K562 (cell line): ENCODE measurements around the gene PPTC7. TPM values are rescaled to one million over a fixed set of nuclear protein-coding genes. Genes with fewer than 3 reads are reported as not detected.

Source experiments
- ARID1B ChIP-seq: fragments of 450-650 bp; IDR thresholded peaks from 2 replicates; pipeline ENCODE4 v1.6.1; 2016; ENCODE audit warnings: antibody characterized with exemption, mild to moderate bottlenecking, inconsistent platforms
- BRD9 ChIP-seq: fragments of 450-650 bp; IDR thresholded peaks from 2 replicates; pipeline ENCODE4 v1.6.1; 2018; ENCODE audit warnings: low read depth; ENCODE audit not compliant: partially characterized antibody
- CBFA2T3 ChIP-seq: fragments of 450-650 bp; IDR thresholded peaks from 2 replicates; pipeline ENCODE4 v1.6.1; 2017
- DDX20 ChIP-seq: fragments of 450-650 bp; IDR thresholded peaks from 2 replicates; pipeline ENCODE4 v1.6.1; 2016; ENCODE audit warnings: missing genetic modification characterization, low read depth, mild to moderate bottlenecking, missing compliant biosample characterization, moderate library complexity
- FOXA3 ChIP-seq, 2 experiments: fragments of 450-650 bp in 1 of 2; sonication (generic) in 1 of 2; formaldehyde crosslinking; IDR thresholded peaks in 1 of 2; conservative IDR thresholded peaks in 1 of 2; 2 replicates each; pipeline versions ENCODE4 v1.4.0 to v1.8.0; 2020 to 2022; ENCODE audit warnings: mild to moderate bottlenecking in 2 of 2, missing genetic modification reagents in 1 of 2
- GATAD2A ChIP-seq: fragments of 450-650 bp; IDR thresholded peaks from 2 replicates; pipeline ENCODE4 v1.6.1; 2017
- HIVEP1 ChIP-seq: fragments of 250-450 bp; sonication (Bioruptor Pico); IDR thresholded peaks from 2 replicates; pipeline ENCODE4 v1.4.0; 2020; ENCODE audit warnings: mild to moderate bottlenecking
- KAT7 ChIP-seq: sonication (generic); formaldehyde crosslinking; IDR thresholded peaks from 2 replicates; pipeline ENCODE4 v1.8.0; 2022; ENCODE audit warnings: missing genetic modification reagents, mild to moderate bottlenecking, borderline replicate concordance
- L3MBTL2 ChIP-seq: fragments of 450-650 bp; IDR thresholded peaks from 2 replicates; pipeline ENCODE4 v1.6.1; 2016; ENCODE audit warnings: mild to moderate bottlenecking, moderate library complexity
- MBD1 ChIP-seq: fragments of 250-450 bp; sonication (Bioruptor Pico); IDR thresholded peaks from 2 replicates; pipeline ENCODE4 v1.8.0; 2022; ENCODE audit warnings: inconsistent platforms
- PHF8 ChIP-seq: fragments of 200-600 bp; sonication (generic); IDR thresholded peaks from 2 replicates; pipeline ENCODE4 v1.6.1; 2012; ENCODE audit warnings: mixed run types, mild to moderate bottlenecking, inconsistent platforms, low read length, moderate library complexity, borderline replicate concordance
- PHTF2 ChIP-seq: fragments of 250-450 bp; sonication (Bioruptor Pico); IDR thresholded peaks from 2 replicates; pipeline ENCODE4 v1.5.0; 2021; ENCODE audit warnings: mild to moderate bottlenecking
- POLR2AphosphoS5 ChIP-seq: IDR thresholded peaks from 2 replicates; pipeline ENCODE4 v1.6.1; 2011; ENCODE audit warnings: mild to moderate bottlenecking, low read depth, low read length, moderate library complexity; ENCODE audit not compliant: control insufficient read depth, insufficient read depth
- RB1 ChIP-seq: fragments of 450-650 bp; IDR thresholded peaks from 2 replicates; pipeline ENCODE4 v1.6.1; 2017; ENCODE audit warnings: low read depth, mild to moderate bottlenecking
- SIN3A ChIP-seq, 2 experiments: fragments of 150-350 bp in 1 of 2; IDR thresholded peaks; 2 replicates each; pipeline ENCODE4 v1.6.1; 2011 to 2016; ENCODE audit warnings: borderline replicate concordance in 2 of 2, low read depth in 2 of 2, low read length in 2 of 2, mild to moderate bottlenecking in 2 of 2, moderate library complexity in 2 of 2; ENCODE audit not compliant: control insufficient read depth in 1 of 2
- SMAD4 ChIP-seq: fragments of 250-450 bp; sonication (Bioruptor Pico); conservative IDR thresholded peaks from 2 replicates; pipeline ENCODE4 v1.8.0; 2021; ENCODE audit warnings: inconsistent platforms, mild to moderate bottlenecking, moderate library complexity
- SMARCA5 ChIP-seq: fragments of 450-650 bp; IDR thresholded peaks from 2 replicates; pipeline ENCODE4 v1.6.1; 2016
- TCF3 ChIP-seq: sonication (generic); formaldehyde crosslinking; IDR thresholded peaks from 2 replicates; pipeline ENCODE4 v1.4.0; 2020; ENCODE audit warnings: mild to moderate bottlenecking, missing genetic modification reagents
- TEAD4 ChIP-seq, 2 experiments: sonication (generic) in 1 of 2; formaldehyde crosslinking in 1 of 2; IDR thresholded peaks; 2 replicates each; pipeline versions ENCODE4 v1.6.1 to v1.8.0; 2012 to 2022; ENCODE audit warnings: borderline replicate concordance in 1 of 2, inconsistent platforms in 1 of 2, low read length in 1 of 2, mild to moderate bottlenecking in 1 of 2, missing genetic modification reagents in 1 of 2
- ZNF23 ChIP-seq: fragments of 250-450 bp; sonication (Bioruptor Pico); IDR thresholded peaks from 2 replicates; pipeline ENCODE4 v1.4.0; 2020; ENCODE audit warnings: mild to moderate bottlenecking
- ZNF347 ChIP-seq: fragments of 450-650 bp; formaldehyde crosslinking; IDR thresholded peaks from 2 replicates; pipeline ENCODE4 v1.4.0; 2020; ENCODE audit warnings: low read depth, mild to moderate bottlenecking, moderate library complexity
- polyA plus RNA-seq, 8 experiments: library from polyadenylated mRNA; depleted of rRNA in 4 of 8; stranded (reverse) in 5 of 8; unstranded in 3 of 8; fragments of >200 nt; fragmentation: Nextera tagmentation in 2 of 8; fragmentation: Illumina TruSeq in 1 of 8; extraction: Ambion mirVana in 2 of 8; extraction: Trizol in 1 of 8; gene quantifications; 2 replicates each; pipeline versions ENCODE4 v1.2.1 to v1.2.3, GENCODE V29; 2011 to 2014; ENCODE audit warnings: inconsistent platforms in 1 of 8, missing spikeins in 1 of 8
- total RNA-seq, 7 experiments: library from RNA; depleted of rRNA in 6 of 7; stranded (reverse); fragments of >200 nt in 6 of 7; fragmentation: Illumina TruSeq in 2 of 7; extraction: Trizol in 2 of 7; gene quantifications; 2 replicates each; pipeline versions ENCODE4 v1.2.1 to v1.2.3, GENCODE V29; 2011 to 2021; ENCODE audit warnings: low replicate concordance in 1 of 7
- TF ChIP-seq, protein P1 (sequence below): fragments of 250-450 bp; sonication (Bioruptor Pico); IDR thresholded peaks from 2 replicates; pipeline ENCODE4 v1.9.0; 2021; ENCODE audit warnings: mild to moderate bottlenecking, inconsistent platforms

Gene PPTC7
- total and polyA plus RNA-seq, 9 of the 15 experiments (the other 6 are each of a cell fraction or from before 2014, with no cell fraction given) = 2.6 to 23.1 (median 11.9) TPM

DNA sequence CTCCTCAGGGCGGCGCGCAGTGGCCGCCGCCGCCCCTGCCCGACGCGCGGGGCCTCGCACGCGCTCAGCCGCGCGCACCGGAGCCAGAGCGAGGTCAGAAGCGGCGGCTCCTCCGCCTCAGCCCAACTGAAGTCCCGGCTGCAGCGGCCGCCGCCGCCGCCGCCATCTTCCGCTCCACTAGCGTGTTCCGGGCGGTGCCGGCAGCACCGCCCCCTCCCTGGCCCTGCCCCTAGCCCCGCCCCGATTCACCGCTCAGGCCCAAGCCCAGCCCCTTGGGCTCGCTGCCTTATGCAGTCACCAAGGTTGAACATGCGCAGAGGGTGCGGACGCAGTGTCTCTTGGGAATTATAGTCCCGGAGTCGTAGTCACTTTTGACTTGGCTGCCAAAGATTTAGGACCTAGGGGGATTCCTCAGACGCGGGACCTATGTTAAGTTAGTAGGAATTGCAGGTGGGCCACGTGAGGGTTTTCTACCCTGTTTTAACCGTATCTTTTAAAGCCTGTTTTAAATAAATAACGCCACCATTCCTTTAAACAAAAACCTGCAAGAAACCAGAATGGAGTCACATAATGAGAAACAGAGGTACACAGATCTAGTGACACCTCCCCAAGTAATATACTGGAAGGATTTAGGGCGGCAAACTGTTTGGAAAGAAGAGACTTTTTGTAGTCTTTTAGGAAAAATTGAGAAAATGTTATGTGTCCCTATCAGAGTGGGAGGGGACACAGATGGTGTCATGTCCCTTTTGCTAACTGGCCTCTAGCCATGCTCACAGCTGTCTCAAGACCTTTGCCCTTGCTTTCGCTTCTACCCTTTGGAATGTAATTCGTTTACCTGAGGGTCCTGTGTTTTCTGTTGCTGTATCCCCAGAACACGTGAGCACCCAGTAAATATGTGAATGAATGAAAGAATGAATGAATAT, at the start of gene PPTC7 (continued):
- TF ChIP-seq MBD1 (no peak), SMAD4 (CRISPR knock-in tag) (peak; percentile 59), ZNF347 (CRISPR knock-in tag) (no peak), TEAD4 (IDR thresholded peaks at IDR 0.05; ENCODE audit: low read length) (peak; percentile 32; the same call in 1 of the 2 replicates), TEAD4 (CRISPR knock-in tag; IDR thresholded peaks at IDR 0.05; ENCODE audit: borderline replicate concordance) (no peak), PHF8 (peak; percentile 81; the same call in 1 of the 2 replicates), ZNF23 (CRISPR knock-in tag) (no peak), POLR2AphosphoS5 (peak; percentile 72), ARID1B (peak; percentile 75), HIVEP1 (CRISPR knock-in tag) (no peak), KAT7 (CRISPR knock-in tag) (no peak), DDX20 (tag) (no peak), SMARCA5 (no peak), TCF3 (CRISPR knock-in tag) (peak; percentile 58; the same call in 1 of the 2 replicates), L3MBTL2 (no peak), PHTF2 (CRISPR knock-in tag) (no peak), FOXA3 (CRISPR knock-in tag; conservative IDR thresholded peaks at IDR 0.05 in 1 of 2, IDR thresholded peaks at IDR 0.05 in 1 of 2) (no peak), CBFA2T3 (peak; percentile 75), GATAD2A (no peak), BRD9 (no peak), RB1 (peak; percentile 81), SIN3A (IDR thresholded peaks at IDR 0.05; ENCODE audit: borderline replicate concordance in 2 of 2, control insufficient read depth in 1 of 2, low read depth in 2 of 2, low read length in 2 of 2) (peak; percentile 49 to 72; a peak in 2 of 4 replicates)
- TF ChIP-seq, protein P1, sequence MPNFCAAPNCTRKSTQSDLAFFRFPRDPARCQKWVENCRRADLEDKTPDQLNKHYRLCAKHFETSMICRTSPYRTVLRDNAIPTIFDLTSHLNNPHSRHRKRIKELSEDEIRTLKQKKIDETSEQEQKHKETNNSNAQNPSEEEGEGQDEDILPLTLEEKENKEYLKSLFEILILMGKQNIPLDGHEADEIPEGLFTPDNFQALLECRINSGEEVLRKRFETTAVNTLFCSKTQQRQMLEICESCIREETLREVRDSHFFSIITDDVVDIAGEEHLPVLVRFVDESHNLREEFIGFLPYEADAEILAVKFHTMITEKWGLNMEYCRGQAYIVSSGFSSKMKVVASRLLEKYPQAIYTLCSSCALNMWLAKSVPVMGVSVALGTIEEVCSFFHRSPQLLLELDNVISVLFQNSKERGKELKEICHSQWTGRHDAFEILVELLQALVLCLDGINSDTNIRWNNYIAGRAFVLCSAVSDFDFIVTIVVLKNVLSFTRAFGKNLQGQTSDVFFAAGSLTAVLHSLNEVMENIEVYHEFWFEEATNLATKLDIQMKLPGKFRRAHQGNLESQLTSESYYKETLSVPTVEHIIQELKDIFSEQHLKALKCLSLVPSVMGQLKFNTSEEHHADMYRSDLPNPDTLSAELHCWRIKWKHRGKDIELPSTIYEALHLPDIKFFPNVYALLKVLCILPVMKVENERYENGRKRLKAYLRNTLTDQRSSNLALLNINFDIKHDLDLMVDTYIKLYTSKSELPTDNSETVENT (CRISPR knock-in tag) = peak; percentile 83
